ENCODE measurements around the gene OPN1MW2. TPM values are rescaled to one million over a fixed set of nuclear protein-coding genes. Genes with fewer than 3 reads are reported as not detected.
"Not testable (repeated sequence)": the region's sequence is repeated elsewhere in the genome, so short reads cannot be mapped to it uniquely, and the experiment has no call there.

Gene OPN1MW2
- total RNA-seq, 1 experiment from 2014 or later, result not detected

GRCh38 chrX:154226706-154227105 lies 7.2 kb downstream of the OPN1MW2 start:
- H3K18ac ChIP-seq (ENCODE audit: insufficient read length, low read depth, low read length); H3K27me3 Mint-ChIP-seq (ENCODE audit: low read depth); H3K27me3 ChIP-seq (ENCODE audit: insufficient read depth, low read length); DNase-seq; H2BK120ac ChIP-seq (ENCODE audit: low read depth, low read length, poor library complexity, severe bottlenecking); H3K4me1 ChIP-seq (ENCODE audit: insufficient read depth, low read length); H3K9me3 Mint-ChIP-seq; H2AFZ ChIP-seq (ENCODE audit: low read length); H4K20me1 ChIP-seq (ENCODE audit: control insufficient read depth, insufficient read depth, insufficient read length); H3K79me1 ChIP-seq (ENCODE audit: insufficient read depth, low read depth, low read length, poor library complexity, severe bottlenecking); H3K27ac ChIP-seq (ENCODE audit: insufficient read length, low read depth, low read length); H2AK5ac ChIP-seq (ENCODE audit: insufficient read length, low read length); H3K23ac ChIP-seq (ENCODE audit: insufficient read length, low read depth, low read length); H3T11ph ChIP-seq (ENCODE audit: low read length); H3K79me2 ChIP-seq (ENCODE audit: insufficient read depth, low read length); H3K14ac ChIP-seq (ENCODE audit: insufficient read depth, low read length); H3K36me3 Mint-ChIP-seq (ENCODE audit: insufficient read depth in 1 of 3, low read depth in 3 of 3); H2BK20ac ChIP-seq (ENCODE audit: low read depth, low read length, poor library complexity, severe bottlenecking); H3K4me1 Mint-ChIP-seq; H3K4me2 ChIP-seq (ENCODE audit: insufficient read depth, insufficient read length, low read length); H3K27ac Mint-ChIP-seq; H4K91ac ChIP-seq (ENCODE audit: insufficient read length, low read depth, low read length); H2BK5ac ChIP-seq (ENCODE audit: insufficient read length, low read length); H3K9me3 ChIP-seq (ENCODE audit: control insufficient read depth, low read depth, low read length); H2BK12ac ChIP-seq (ENCODE audit: insufficient read length, low read depth, low read length); H4K5ac ChIP-seq (ENCODE audit: insufficient read length, low read depth, low read length); H3K4me3 Mint-ChIP-seq; H3K56ac ChIP-seq (ENCODE audit: insufficient read length, low read depth, low read length); H3K9ac ChIP-seq (ENCODE audit: extremely low read depth, insufficient read length, low read length); H3K4ac ChIP-seq (ENCODE audit: low read depth, low read length); H3K23me2 ChIP-seq (ENCODE audit: insufficient read length, low read depth, low read length, poor library complexity, severe bottlenecking); H2BK15ac ChIP-seq (ENCODE audit: low read depth, low read length); H4K8ac ChIP-seq (replicated peaks; ENCODE audit: insufficient read length, low read depth, low read length): not testable (repeated sequence)
- WGBS (ENCODE audit: extremely low coverage, insufficient read length, low lambda C conversion rate), result no CpG with 5 or more reads among the region's 9 CpGs

- DNase-seq; H3K23ac ChIP-seq (ENCODE audit: insufficient read length, low read depth, low read length); H3K27ac ChIP-seq (ENCODE audit: insufficient read length, low read depth, low read length); H2BK12ac ChIP-seq (ENCODE audit: insufficient read length, low read depth, low read length); H2BK20ac ChIP-seq (ENCODE audit: low read depth, low read length, poor library complexity, severe bottlenecking); H3K23me2 ChIP-seq (ENCODE audit: insufficient read length, low read depth, low read length, poor library complexity, severe bottlenecking); H3K4me2 ChIP-seq (ENCODE audit: insufficient read depth, insufficient read length, low read length); H3K4me3 Mint-ChIP-seq; H2BK5ac ChIP-seq (ENCODE audit: insufficient read length, low read length); H2BK15ac ChIP-seq (ENCODE audit: low read depth, low read length); H3K4ac ChIP-seq (ENCODE audit: low read depth, low read length); H3K14ac ChIP-seq (ENCODE audit: insufficient read depth, low read length); H4K91ac ChIP-seq (ENCODE audit: insufficient read length, low read depth, low read length); H3K27ac Mint-ChIP-seq; H3K9ac ChIP-seq (ENCODE audit: extremely low read depth, insufficient read length, low read length); H4K8ac ChIP-seq (replicated peaks; ENCODE audit: insufficient read length, low read depth, low read length); H2AFZ ChIP-seq (ENCODE audit: low read length); H3K27me3 ChIP-seq (ENCODE audit: insufficient read depth, low read length); H3K27me3 Mint-ChIP-seq (ENCODE audit: low read depth); H3K56ac ChIP-seq (ENCODE audit: insufficient read length, low read depth, low read length); H2AK5ac ChIP-seq (ENCODE audit: insufficient read length, low read length); H3K36me3 Mint-ChIP-seq (ENCODE audit: insufficient read depth in 1 of 3, low read depth in 3 of 3); H3K79me2 ChIP-seq (ENCODE audit: insufficient read depth, low read length); H3K4me1 Mint-ChIP-seq; H3K9me3 ChIP-seq (ENCODE audit: control insufficient read depth, low read depth, low read length); H3K4me1 ChIP-seq (ENCODE audit: insufficient read depth, low read length); H4K20me1 ChIP-seq (ENCODE audit: control insufficient read depth, insufficient read depth, insufficient read length); H2BK120ac ChIP-seq (ENCODE audit: low read depth, low read length, poor library complexity, severe bottlenecking); H3T11ph ChIP-seq (ENCODE audit: low read length); H3K18ac ChIP-seq (ENCODE audit: insufficient read length, low read depth, low read length); H3K9me3 Mint-ChIP-seq; H4K5ac ChIP-seq (ENCODE audit: insufficient read length, low read depth, low read length); H3K79me1 ChIP-seq (ENCODE audit: insufficient read depth, low read depth, low read length, poor library complexity, severe bottlenecking): not testable (repeated sequence)
- no CpG with 5 or more reads among the region's 3 CpGs for WGBS (ENCODE audit: extremely low coverage, insufficient read length, low lambda C conversion rate)
Observed at GRCh38 chrX:154231443-154231842, 11.9 kb downstream of the OPN1MW2 start.
